Vagina (tissue), 2 donors: ENCODE results near the gene ACTL6B. TPM values are rescaled to one million over a fixed set of nuclear protein-coding genes. Genes with fewer than 3 reads are reported as not detected.

Source experiments
- DNase-seq, 2 donors: peaks; one replicate each; pipeline ENCODE4 v3.0.0-alpha.2; 2017; ENCODE audit errors: extremely low spot score in 2 of 2
- H3K27ac ChIP-seq: fragments of 200-600 bp; sonication (generic); one replicate; pipeline ENCODE4 v1.5.1; 2019
- H3K27me3 ChIP-seq: fragments of 200-600 bp; sonication (generic); one replicate; pipeline ENCODE4 v1.5.1; 2019
- H3K36me3 ChIP-seq, 2 donors: fragments of 200-600 bp; sonication (generic); one replicate each; pipeline ENCODE4 v1.5.1; 2017 to 2019
- H3K4me1 ChIP-seq: fragments of 200-600 bp; sonication (generic); one replicate; pipeline ENCODE4 v1.5.1; 2019
- H3K4me3 ChIP-seq, 2 donors: fragments of 200-600 bp; sonication (generic); 1 replicate in 1 of 2; 2 replicates in 1 of 2; pipeline ENCODE4 v1.5.1; 2016 to 2019
- H3K9me3 ChIP-seq: fragments of 200-600 bp; sonication (generic); one replicate; pipeline ENCODE4 v1.5.1; 2019
- CTCF ChIP-seq, 3 experiments: fragments of 450-650 bp in 2 of 3; fragments of 200-600 bp in 1 of 3; sonication (generic) in 1 of 3; IDR thresholded peaks; one replicate each; pipeline ENCODE4 v1.5.1; 2017 to 2019; ENCODE audit warnings: antibody characterized with exemption in 3 of 3, mild to moderate bottlenecking in 2 of 3, moderate library complexity in 2 of 3
- POLR2A ChIP-seq, 2 donors: fragments of 450-650 bp; IDR thresholded peaks; one replicate each; pipeline ENCODE4 v1.6.1; 2017; ENCODE audit warnings: antibody characterized with exemption in 2 of 2, mild to moderate bottlenecking in 2 of 2, moderate library complexity in 2 of 2
- POLR2AphosphoS5 ChIP-seq, 2 donors: sonication (generic); formaldehyde crosslinking; IDR thresholded peaks; one replicate each; pipeline ENCODE4 v1.9.0; 2017; ENCODE audit warnings: antibody characterized with exemption in 2 of 2, mild to moderate bottlenecking in 2 of 2, low read depth in 1 of 2; ENCODE audit not compliant: insufficient read depth in 1 of 2
- intact Hi-C: fragments of 100-400 bp; cut with DNase I; formaldehyde crosslinking; loops from one replicate; pipeline ENCODE4 v1.15.1; 2023
- total RNA-seq: library from RNA; depleted of rRNA; stranded (reverse); fragments of >200 nt; gene quantifications from one replicate; pipeline ENCODE4 v1.2.3, GENCODE V29; 2016

Gene ACTL6B
- total RNA-seq, 1 donor from 2014 or later = 0.49 TPM

GRCh38 chr7:100654908-100655831 lies 1.1 kb downstream of the ACTL6B start:
- intact Hi-C loops = no loop called here
- no peak for TF ChIP-seq CTCF (IDR thresholded peaks at IDR 0.05)
- TF ChIP-seq POLR2AphosphoS5 (IDR thresholded peaks at IDR 0.05; ENCODE audit: insufficient read depth in 1 of 2, low read depth in 1 of 2) = no peak
- TF ChIP-seq POLR2A (IDR thresholded peaks at IDR 0.05) = no peak

GRCh38 chr7:100649826-100650565 lies 6.3 kb downstream of the ACTL6B start:
- H3K4me3 ChIP-seq = no peak overlapping the region
- no peaks in the 10 kb centered on the region for H3K36me3 ChIP-seq
- intact Hi-C loops = no loop called here
- H3K27ac ChIP-seq = no peak overlapping the region
- DNase-seq = no peak
- peaks cover 3% of the 10 kb centered on the region for H3K27me3 ChIP-seq
- no peaks in the 10 kb centered on the region for H3K4me1 ChIP-seq
- no peaks in the 10 kb centered on the region for H3K9me3 ChIP-seq
- TF ChIP-seq CTCF (IDR thresholded peaks at IDR 0.05) (no peak), POLR2AphosphoS5 (IDR thresholded peaks at IDR 0.05; ENCODE audit: insufficient read depth in 1 of 2, low read depth in 1 of 2) (no peak), POLR2A (IDR thresholded peaks at IDR 0.05) (no peak)

More at GRCh38 chr7:100654908-100655831, 1.1 kb downstream of the ACTL6B start:
- H3K36me3 ChIP-seq = no peaks in the 10 kb centered on the region
- no peak for DNase-seq
- H3K4me1 ChIP-seq = no peaks in the 10 kb centered on the region
- no peak overlapping the region for H3K27ac ChIP-seq
- H3K27me3 ChIP-seq = peaks cover 12% of the 10 kb centered on the region
- no peak overlapping the region for H3K4me3 ChIP-seq
- H3K9me3 ChIP-seq = no peaks in the 10 kb centered on the region

GRCh38 chr7:100642534-100642907 lies 13.7 kb downstream of the ACTL6B start:
- no peak overlapping the region for H3K27ac ChIP-seq
- intact Hi-C loops = no loop called here
- no peaks in the 10 kb centered on the region for H3K4me1 ChIP-seq
- no peaks in the 10 kb centered on the region for H3K27me3 ChIP-seq
- no peak for DNase-seq
- no peaks in the 10 kb centered on the region for H3K9me3 ChIP-seq
- no peaks in the 10 kb centered on the region for H3K36me3 ChIP-seq
- no peak overlapping the region for H3K4me3 ChIP-seq
- TF ChIP-seq CTCF (IDR thresholded peaks at IDR 0.05) (no peak), POLR2AphosphoS5 (IDR thresholded peaks at IDR 0.05; ENCODE audit: insufficient read depth in 1 of 2, low read depth in 1 of 2) (no peak), POLR2A (IDR thresholded peaks at IDR 0.05) (no peak)

- Histone ChIP-seq H3K9me3 (no peaks in the 10 kb centered on the region), H3K27me3 (no peaks in the 10 kb centered on the region), H3K36me3 (no peaks in the 10 kb centered on the region), H3K4me3 (no peak overlapping the region), H3K27ac (no peak overlapping the region), H3K4me1 (no peaks in the 10 kb centered on the region)
- no peak for DNase-seq
- TF ChIP-seq POLR2A (IDR thresholded peaks at IDR 0.05) (no peak), CTCF (IDR thresholded peaks at IDR 0.05) (no peak), POLR2AphosphoS5 (IDR thresholded peaks at IDR 0.05; ENCODE audit: insufficient read depth in 1 of 2, low read depth in 1 of 2) (no peak)
- intact Hi-C loops = no loop called here
Observed at GRCh38 chr7:100641860-100642533, 14.3 kb downstream of the ACTL6B start.
